H1 (cell line): ENCODE results near the gene CEBPB. TPM values are rescaled to one million over a fixed set of nuclear protein-coding genes. Genes with fewer than 3 reads are reported as not detected.

Experiments
- SAP30 ChIP-seq: fragments of 300-600 bp; sonication (generic); IDR thresholded peaks from 2 replicates; pipeline ENCODE4 v1.7.1; 2012; ENCODE audit warnings: low read length, moderate library complexity, mild to moderate bottlenecking, inconsistent platforms; ENCODE audit not compliant: insufficient read depth, insufficient replicate concordance
- polyA plus RNA-seq, 7 experiments: library from polyadenylated mRNA; depleted of rRNA in 3 of 7; stranded (reverse) in 5 of 7; unstranded in 2 of 7; fragments of >200 nt in 5 of 7; fragments of 200-250 nt in 2 of 7; gene quantifications; 1 replicate in 5 of 7; 2 replicates in 1 of 7; 4 replicates in 1 of 7; pipeline versions ENCODE4 v1.2.1 to v1.2.3, GENCODE V29; 2011 to 2013; ENCODE audit warnings: missing spikeins in 2 of 7, mixed read lengths in 2 of 7
- total RNA-seq: library from RNA; stranded (reverse); fragmentation: NEBNext Ultra II Directional; extraction: Animal tissue kit (Norgen Biotek cat#: 25700); gene quantifications from 2 replicates; pipeline ENCODE4 v1.2.1, GENCODE V29; 2021
- TF ChIP-seq, protein P1 (sequence below), 3 experiments: IDR thresholded peaks; 1 replicate in 2 of 3; 2 replicates in 1 of 3; pipeline versions ENCODE4 v1.5.1 to v1.6.1; 2011; ENCODE audit warnings: low read length in 3 of 3, mild to moderate bottlenecking in 3 of 3, inconsistent platforms in 2 of 3, low read depth in 1 of 3, moderate library complexity in 1 of 3; ENCODE audit not compliant: insufficient read depth in 1 of 3; ENCODE audit errors: control extremely low read depth in 1 of 3

Gene CEBPB
- total and polyA plus RNA-seq, 2 of the 8 experiments (the other 6 are each of a cell fraction or from before 2014, with no cell fraction given): 7.1 to 24.1 TPM

DNA sequence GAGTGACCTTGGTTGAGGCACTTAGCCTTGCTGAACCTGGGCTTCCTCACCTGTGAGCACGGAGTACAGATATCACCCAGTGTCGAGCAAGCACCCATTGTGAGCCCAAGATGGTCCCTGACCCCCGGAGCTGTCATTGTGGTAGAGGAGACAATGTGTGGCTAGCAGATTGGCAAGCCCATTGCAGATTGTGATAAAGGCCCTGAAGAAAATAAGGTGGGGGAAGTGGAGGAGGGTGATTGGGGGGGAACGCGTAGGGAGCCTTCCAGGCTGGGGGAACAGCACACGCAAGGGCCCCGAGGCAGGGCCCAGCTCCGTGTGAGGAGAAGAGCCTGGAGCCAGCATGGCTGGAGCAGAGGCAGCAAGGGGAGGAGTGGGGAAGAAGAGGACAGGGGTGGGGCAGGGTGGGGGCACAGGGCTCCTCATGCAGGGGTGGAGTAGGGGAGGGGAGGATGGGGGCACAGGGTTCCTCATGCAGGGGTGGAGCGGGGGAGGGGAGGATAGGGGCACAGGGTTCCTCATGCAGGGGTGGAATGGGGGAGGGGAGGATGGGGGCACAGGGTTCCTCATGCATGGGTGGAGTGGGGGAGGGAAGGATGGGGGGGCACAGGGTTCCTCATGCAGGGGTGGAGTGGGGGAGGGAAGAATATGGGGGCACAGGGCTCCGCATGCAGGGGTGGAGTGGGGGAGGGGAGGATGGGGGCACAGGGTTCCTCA lies 7.0 kb downstream of the CEBPB start (continued):
- no peak for TF ChIP-seq SAP30
- TF ChIP-seq, protein P1, sequence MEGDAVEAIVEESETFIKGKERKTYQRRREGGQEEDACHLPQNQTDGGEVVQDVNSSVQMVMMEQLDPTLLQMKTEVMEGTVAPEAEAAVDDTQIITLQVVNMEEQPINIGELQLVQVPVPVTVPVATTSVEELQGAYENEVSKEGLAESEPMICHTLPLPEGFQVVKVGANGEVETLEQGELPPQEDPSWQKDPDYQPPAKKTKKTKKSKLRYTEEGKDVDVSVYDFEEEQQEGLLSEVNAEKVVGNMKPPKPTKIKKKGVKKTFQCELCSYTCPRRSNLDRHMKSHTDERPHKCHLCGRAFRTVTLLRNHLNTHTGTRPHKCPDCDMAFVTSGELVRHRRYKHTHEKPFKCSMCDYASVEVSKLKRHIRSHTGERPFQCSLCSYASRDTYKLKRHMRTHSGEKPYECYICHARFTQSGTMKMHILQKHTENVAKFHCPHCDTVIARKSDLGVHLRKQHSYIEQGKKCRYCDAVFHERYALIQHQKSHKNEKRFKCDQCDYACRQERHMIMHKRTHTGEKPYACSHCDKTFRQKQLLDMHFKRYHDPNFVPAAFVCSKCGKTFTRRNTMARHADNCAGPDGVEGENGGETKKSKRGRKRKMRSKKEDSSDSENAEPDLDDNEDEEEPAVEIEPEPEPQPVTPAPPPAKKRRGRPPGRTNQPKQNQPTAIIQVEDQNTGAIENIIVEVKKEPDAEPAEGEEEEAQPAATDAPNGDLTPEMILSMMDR (IDR thresholded peaks at IDR 0.05; ENCODE audit: control extremely low read depth in 1 of 3, insufficient read depth in 1 of 3, low read depth in 1 of 3, low read length in 3 of 3): no peak
